PC-9 (cell line): ENCODE data around the gene MC5R.

Source experiments
- EZH2 ChIP-seq: fragments of 200-600 bp; sonication (generic); IDR thresholded peaks from 2 replicates; pipeline ENCODE4 v1.8.0; 2017; ENCODE audit warnings: antibody characterized with exemption, low read depth
- TF ChIP-seq, protein P1 (sequence below): fragments of 200-600 bp; sonication (generic); conservative IDR thresholded peaks from 2 replicates; pipeline ENCODE4 v1.6.1; 2017; ENCODE audit warnings: mixed run types, antibody characterized with exemption, mild to moderate bottlenecking, moderate library complexity

DNA sequence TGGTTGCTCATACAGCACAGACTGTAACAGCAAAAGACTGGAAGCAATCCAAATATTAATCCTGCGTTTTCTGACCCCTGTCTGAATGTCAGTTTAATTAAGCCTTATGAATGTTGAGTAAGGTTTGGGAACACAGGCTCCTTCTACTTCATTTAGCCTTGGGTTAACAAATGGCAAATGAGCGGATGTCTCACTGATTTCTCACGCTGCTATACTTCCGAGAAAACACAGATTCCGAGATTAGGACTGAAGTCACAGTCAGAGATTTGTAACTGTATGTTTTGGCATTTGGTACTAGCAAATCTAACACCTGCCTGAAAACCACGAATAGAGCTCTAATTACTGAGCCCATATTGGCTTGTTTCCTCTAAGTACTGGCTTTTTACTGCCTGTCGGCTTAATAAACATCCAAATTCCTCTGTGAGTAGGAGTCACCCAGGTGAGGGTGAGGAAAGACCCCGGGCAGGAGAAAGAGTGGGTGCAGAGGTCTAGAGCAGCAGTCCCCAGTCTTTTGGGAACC is 10.6 kb downstream of the MC5R start:
- TF ChIP-seq EZH2 = no peak
- TF ChIP-seq, protein P1, sequence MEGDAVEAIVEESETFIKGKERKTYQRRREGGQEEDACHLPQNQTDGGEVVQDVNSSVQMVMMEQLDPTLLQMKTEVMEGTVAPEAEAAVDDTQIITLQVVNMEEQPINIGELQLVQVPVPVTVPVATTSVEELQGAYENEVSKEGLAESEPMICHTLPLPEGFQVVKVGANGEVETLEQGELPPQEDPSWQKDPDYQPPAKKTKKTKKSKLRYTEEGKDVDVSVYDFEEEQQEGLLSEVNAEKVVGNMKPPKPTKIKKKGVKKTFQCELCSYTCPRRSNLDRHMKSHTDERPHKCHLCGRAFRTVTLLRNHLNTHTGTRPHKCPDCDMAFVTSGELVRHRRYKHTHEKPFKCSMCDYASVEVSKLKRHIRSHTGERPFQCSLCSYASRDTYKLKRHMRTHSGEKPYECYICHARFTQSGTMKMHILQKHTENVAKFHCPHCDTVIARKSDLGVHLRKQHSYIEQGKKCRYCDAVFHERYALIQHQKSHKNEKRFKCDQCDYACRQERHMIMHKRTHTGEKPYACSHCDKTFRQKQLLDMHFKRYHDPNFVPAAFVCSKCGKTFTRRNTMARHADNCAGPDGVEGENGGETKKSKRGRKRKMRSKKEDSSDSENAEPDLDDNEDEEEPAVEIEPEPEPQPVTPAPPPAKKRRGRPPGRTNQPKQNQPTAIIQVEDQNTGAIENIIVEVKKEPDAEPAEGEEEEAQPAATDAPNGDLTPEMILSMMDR = no peak
